Jurkat, Clone E6-1 (cell line): ENCODE results near the gene OGFR.
A peak's percentile ranks its signal among the peaks of the same experiment; 100 is the strongest.

ENCODE experiments used
- DNase-seq: peaks from one replicate; pipeline ENCODE4 v3.0.0-alpha.2; 2011; ENCODE audit warnings: low read depth, low spot score
- H3K4me3 ChIP-seq: 2 replicates; pipeline ENCODE4 v1.5.1; 2011; ENCODE audit warnings: mild to moderate bottlenecking, low read length, control low read depth, moderate library complexity

Gene OGFR

DNA sequence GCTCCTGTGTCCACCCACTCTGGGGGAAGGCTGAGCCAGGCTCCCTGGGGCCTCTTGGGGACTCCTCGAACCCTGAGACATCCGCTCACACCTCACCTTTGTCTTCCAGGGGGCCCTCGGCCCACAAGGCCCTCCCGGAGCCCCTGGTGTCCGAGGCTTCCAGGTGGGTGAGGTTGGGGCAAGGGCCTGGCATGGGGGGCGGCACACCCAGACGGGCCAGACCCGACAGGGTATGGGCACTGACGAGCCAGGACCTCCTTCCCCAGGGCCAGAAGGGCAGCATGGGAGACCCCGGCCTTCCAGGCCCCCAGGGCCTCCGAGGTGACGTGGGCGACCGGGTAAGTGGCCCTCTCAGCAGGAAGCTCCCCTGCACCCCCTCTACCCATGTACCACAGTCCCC is 25.6 kb downstream of the OGFR start:
- DNase-seq = no peak
- H3K4me3 ChIP-seq = no peak overlapping the region

DNA sequence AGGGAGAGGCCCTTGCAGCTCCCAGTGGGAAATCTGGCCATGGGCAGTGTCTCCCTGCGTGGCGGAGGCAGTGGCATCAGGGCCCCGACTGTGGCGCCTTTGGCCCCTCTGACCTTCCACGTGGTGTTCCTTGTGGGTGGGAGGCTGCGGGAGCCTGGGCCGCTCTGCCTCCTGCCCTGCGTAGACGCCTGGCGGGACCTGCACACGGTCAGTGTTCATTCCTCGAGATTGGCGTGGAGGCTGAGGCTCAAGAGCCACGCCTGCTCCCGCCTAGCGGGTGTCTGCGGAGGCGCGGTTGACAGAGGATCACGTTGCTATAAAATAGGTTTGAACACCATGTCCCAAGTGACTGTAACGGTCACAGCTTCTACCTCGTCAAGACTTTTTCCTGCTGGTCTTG is 26.2 kb downstream of the OGFR start:
- no peak for DNase-seq
- no peak overlapping the region for H3K4me3 ChIP-seq

DNA sequence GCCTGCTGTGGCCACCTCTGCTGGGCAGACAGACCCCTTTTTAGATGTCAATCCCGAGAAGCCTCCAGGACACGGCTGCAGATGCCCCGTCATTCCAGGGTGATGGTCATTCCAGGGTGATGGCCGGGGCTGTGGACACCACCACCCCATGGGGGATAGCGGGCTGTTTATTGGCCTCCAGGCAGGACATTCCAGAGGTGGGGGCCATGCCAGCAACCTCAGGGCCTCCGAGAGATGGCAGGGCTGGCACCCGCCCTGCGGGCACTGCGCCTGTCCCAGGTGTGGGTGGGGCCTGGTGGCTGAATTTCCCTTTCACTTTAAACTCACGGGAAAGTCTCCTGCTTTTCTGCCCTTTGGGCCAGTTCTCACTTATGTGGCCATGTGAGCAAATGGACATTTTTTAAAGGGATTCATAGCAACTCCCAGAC is 26.7 kb downstream of the OGFR start:
- no peak for DNase-seq
- no peak overlapping the region for H3K4me3 ChIP-seq

- no peak overlapping the region for H3K4me3 ChIP-seq
- DNase-seq = no peak
These were observed 27.2 kb downstream of the OGFR start for GRCh38 chr20:62831854-62832211.

- H3K4me3 ChIP-seq = no peak overlapping the region
- peak; percentile 81 for DNase-seq
These were observed 27.7 kb downstream of the OGFR start for GRCh38 chr20:62832212-62832922.

GRCh38 chr20:62832951-62833391 is 28.3 kb downstream of the OGFR start:
- H3K4me3 ChIP-seq = no peak overlapping the region
- no peak for DNase-seq

- no peak for DNase-seq
- H3K4me3 ChIP-seq = no peak overlapping the region
These were observed 30.5 kb downstream of the OGFR start for GRCh38 chr20:62834967-62835730.

- DNase-seq = no peak
- H3K4me3 ChIP-seq = no peak overlapping the region
These were observed 31.6 kb downstream of the OGFR start for GRCh38 chr20:62835931-62836861.

- no peak for DNase-seq
- H3K4me3 ChIP-seq = no peak overlapping the region
These were observed 32.4 kb downstream of the OGFR start for GRCh38 chr20:62836967-62837490.

DNA sequence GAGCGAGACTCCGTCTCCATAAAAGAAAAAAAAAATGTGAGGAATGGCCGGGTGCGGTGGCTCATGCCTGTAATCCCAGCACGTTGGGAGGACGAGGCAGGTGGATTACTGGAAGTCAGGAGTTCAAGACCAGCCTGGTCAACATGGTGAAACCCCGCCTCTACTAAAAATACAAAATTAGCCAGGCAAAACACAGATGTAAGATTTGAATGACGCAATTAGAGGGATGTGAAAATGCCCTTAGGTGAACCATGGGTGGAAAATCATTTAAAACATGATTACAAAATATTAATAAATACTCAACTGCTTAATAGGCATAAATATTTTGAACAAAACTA is 33.1 kb downstream of the OGFR start:
- H3K4me3 ChIP-seq = no peak overlapping the region

DNA sequence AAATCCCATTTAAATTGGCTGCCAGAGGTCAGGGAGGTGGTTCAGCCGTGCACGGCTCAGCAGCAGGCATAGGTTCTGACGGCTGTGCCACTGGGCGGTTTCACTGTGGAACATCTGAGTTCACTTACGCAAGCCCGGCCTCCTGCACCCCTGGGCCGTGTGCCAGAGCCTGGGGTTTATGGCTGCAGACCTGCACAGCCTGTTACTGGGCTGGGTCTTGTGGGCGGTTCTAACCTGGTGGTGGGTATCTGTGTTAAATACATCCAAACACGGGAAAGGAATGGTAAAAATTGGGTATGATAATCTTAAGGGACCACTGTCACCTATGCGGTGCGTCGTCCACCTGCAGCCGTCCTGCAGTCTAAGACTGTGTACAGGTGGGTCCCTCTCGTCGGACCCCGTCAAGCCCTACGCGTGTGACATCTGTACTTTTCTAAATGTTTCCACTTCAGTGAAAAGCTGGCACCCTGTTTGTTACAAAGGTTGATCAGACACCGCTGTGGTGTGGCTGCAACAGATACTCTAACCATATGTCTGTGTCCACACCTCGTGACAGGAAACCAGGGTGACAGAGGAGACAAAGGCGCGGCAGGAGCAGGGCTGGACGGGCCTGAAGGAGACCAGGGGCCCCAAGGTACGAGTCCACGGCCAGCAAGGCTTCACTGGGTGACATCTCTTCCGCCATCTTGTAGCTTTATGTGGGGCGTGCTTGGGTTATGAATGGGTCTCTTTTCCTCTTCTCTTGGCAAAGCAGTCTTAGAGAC is 33.7 kb downstream of the OGFR start:
- no peak for DNase-seq
- no peak overlapping the region for H3K4me3 ChIP-seq

More for the DNA sequence above, 33.1 kb downstream of the OGFR start:
- no peak for DNase-seq

DNA sequence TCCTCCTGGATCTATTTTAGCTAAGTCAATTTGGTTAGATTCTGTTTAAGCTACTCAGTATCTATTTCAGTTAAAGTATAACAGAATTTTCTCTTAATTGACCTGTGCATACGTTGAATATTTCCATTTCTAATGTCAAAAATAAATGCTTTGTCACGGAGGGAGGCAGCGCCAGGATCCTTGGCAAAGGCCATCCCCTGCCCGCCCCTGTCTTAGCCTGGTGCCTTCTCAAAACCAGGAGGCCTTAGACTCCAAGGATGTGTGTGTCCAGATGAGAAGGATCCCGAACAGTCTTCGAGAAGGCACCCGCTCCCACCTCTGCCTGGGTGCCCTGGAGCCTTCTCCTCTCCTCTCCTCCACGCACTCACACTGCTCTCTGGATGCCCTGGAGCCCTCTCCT is 34.6 kb downstream of the OGFR start:
- H3K4me3 ChIP-seq = no peak overlapping the region
- DNase-seq = no peak

DNA sequence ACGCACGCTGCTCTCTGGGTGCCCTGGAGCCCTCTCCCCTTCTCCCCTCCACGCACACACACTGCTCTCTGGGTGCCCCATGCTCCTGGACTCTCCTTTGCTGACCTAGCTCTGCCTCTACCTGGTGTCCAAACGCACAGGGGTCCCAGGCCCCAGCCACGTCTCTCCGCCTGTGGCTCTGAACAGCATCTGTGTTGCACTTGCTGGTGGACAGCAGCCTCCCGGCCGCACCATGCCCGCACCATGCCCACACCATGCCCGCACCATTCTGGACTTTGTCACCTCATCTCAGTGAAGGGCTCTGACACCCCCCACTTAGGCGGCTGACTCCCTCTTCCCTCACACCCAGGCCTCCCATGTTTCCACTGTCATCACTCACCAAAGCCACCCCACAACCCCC is 35.2 kb downstream of the OGFR start:
- no peak for DNase-seq
- H3K4me3 ChIP-seq = no peak overlapping the region

- no peak for DNase-seq
These were observed 35.9 kb downstream of the OGFR start for GRCh38 chr20:62840244-62841197.

GRCh38 chr20:62841705-62842212 is 37.1 kb downstream of the OGFR start:
- DNase-seq = no peak
- H3K4me3 ChIP-seq = no peak overlapping the region

More at GRCh38 chr20:62840244-62841197, 35.9 kb downstream of the OGFR start:
- no peak overlapping the region for H3K4me3 ChIP-seq

- H3K4me3 ChIP-seq = no peak overlapping the region
- no peak for DNase-seq
These were observed 39.0 kb downstream of the OGFR start for GRCh38 chr20:62843656-62844055.

GRCh38 chr20:62844182-62844581 is 39.5 kb downstream of the OGFR start:
- no peak for DNase-seq
- H3K4me3 ChIP-seq = no peak overlapping the region
